ENCODE measurements around the gene TBC1D24.
A peak's percentile ranks its signal among the peaks of the same experiment; 100 is the strongest.
"Not testable (repeated sequence)": the region's sequence is repeated elsewhere in the genome, so short reads cannot be mapped to it uniquely, and the experiment has no call there.

Gene TBC1D24

GRCh38 chr16:2533912-2534311 lies 59.0 kb downstream of the TBC1D24 start:
- DNase-seq: no peak

- DNase-seq: not testable (repeated sequence)
Measured at GRCh38 chr16:2534335-2534734, 59.4 kb downstream of the TBC1D24 start.

GRCh38 chr16:2535625-2536013 lies 60.7 kb downstream of the TBC1D24 start:
- DNase-seq: no peak

DNA sequence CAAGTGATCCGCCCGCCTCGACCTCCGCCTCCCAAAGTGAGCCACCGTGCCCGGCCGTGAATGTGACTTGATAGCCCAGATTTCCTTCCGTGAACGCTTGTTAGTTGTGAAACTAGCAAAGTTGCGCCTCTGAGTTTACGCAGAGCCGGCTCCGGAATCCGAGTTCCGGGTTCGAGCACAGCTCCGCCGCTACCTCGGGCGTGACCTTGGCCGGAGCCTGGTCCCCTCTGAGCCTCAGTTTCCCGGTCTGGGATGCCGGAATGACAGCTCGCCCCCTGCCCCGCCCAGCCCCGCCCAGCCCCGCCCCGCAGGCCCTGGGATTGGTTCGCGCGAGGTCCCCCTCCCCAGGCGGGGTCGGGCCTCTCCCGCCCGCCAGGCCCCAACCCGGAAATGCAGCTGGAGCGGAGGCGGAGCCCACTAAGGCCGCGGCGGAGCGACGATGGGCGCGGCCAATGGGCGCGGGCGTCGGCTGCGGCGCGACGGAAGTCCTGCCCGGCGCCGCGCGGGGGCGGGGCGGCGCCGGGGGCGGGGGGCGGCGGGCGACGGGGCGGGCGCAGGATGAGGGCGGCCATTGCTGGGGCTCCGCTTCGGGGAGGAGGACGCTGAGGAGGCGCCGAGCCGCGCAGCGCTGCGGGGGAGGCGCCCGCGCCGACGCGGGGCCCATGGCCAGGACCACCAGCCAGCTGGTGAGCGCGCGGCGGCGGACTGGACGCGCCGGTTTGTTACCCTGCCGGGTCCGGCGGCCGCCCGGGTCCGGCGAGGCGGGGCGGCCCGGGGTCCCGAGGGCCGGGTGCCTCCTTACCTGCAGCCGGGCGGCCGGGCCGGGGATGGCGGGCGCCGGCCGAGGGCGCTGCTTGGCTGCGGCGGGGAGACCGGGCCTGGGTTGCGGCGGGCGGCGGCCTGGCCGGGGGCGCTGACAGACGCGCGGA lies 62.8 kb downstream of the TBC1D24 start, which contains the start of gene PDPK1:
Gene PDPK1, plus strand, starts transcription at position 571 of the 929 bp plus-strand sequence. Its CDS starts 92 bp downstream, at position 663.
- peak; percentile 74 for DNase-seq

DNA sequence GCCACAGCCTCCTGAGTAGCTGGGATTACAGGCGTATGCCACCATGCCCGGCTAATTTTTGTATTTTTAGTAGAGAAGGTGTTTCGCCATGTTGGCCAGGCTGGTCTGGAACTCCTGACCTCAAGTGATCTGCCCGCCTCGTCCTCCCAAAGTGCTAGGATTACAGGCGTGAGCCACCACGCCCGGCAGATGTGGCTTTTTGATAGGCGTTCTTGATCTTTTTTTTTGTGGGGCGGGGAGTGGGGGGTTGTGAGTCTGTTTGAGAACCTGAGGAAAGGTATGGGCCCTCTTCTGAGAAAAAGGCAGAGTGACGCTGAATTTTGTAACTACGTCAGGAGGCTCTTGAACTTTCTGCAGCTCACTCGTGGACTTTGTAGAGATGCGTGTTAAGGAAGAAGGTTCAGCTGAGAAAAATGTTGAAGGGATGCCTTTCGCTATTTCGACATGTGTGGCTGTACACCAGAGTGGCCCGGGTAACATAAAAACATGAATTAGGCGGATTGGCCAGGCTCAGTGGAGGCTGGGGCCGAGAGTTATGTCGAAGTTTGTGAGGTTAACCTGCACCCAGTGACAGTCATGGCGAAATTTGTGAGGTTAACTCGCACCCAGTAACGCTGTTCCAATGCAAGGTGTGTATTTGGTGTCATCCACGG lies 64.4 kb downstream of the TBC1D24 start:
- not testable (repeated sequence) for DNase-seq

DNA sequence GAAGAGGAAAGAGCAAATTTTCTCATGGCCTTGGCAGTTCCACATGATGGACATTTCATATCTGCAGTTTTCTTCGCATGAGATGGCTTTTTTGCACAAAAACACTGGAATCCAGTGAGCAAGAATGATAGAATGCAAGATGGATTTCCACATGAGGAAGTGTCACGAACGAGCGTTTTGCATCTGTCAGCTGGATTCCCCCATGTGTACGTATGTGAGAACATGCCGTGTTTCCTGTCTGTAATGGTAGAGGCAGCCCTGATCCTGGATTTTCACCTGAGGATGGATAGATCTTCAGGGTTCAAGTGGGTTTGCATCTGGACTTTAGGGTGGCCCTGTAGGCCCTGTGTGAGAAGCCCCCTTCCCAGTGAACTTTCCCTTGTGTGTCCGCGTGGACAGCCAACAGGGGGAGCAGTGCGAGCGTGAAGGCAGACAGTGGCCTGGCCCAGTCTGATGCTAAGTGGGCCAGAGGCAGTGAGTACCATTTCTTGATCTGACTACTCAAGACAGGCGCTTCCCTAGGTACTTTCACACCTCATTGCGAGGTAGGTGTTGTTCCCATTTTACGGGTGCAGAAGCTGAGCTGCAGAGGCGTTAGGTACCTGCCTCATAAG lies 65.0 kb downstream of the TBC1D24 start:
- not testable (repeated sequence) for DNase-seq

GRCh38 chr16:2540912-2541311 lies 66.0 kb downstream of the TBC1D24 start:
- DNase-seq: not testable (repeated sequence)

DNA sequence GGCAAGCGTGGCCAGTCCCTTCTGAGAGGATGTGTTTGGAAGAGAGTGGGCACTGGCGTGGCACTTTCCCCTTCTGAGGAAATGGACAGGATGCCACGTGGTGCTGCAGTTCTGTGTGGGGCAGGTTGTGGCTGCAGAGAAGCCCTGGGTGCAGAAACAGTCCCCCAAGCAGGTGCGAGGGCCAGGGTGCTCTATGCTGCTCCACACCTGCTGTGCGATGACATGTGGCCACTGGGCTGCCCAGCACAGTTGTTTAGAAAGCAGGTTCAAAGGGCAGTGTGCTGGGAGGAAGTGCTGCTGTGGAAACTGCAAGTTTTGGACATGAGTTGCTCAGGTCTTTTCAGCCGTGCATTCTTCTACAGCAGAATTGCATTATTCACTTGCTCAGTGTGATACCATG lies 66.5 kb downstream of the TBC1D24 start:
- not testable (repeated sequence) for DNase-seq

DNA sequence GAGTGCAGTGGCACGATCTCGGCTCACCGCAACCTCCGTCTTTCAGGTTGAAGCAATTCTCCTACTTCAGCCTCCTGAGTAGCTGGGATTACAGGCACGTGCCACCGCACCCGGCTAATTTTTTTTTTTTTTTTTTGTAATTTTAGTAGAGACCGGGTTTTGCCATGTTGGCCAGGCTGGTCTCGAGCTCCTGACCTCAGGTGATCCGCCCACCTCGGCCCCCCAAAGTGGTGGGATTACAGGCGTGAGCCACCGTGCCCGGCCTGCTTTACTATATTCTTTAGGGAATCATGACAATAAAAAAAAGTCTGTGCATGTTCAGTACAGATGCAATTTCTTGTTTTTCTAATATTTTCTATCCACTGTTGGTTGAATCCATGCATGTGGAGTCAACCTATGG lies 68.8 kb downstream of the TBC1D24 start:
- DNase-seq: not testable (repeated sequence)

DNA sequence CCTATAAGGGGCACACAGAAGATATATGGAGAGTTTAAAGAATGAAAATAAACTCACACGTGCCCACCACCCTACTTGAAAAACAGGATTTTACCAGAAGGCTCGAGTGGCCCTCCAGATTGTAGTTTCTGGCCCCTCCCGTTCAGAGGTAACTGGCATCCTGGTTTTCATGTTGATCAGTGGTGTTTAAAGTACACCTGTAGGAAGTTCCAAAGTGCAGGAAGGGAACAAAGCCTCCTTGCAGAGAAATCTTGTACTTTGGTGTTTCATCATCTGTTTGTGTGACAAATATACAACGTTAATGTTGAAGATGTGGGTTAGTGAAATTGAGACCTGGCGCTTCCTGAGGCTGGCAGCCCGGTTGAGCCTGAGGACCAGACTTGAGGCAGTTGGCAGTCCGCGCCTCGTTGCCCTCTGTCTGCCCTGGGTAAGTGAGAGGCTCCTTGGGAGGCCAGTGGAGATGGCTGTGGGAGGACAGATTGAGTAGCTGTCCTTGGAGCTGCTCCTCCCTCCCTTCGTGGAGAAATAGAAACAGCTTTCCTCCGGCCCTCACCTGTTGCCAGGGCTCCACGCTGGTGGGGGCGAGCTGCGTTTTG lies 75.5 kb downstream of the TBC1D24 start:
- DNase-seq: not testable (repeated sequence)

DNA sequence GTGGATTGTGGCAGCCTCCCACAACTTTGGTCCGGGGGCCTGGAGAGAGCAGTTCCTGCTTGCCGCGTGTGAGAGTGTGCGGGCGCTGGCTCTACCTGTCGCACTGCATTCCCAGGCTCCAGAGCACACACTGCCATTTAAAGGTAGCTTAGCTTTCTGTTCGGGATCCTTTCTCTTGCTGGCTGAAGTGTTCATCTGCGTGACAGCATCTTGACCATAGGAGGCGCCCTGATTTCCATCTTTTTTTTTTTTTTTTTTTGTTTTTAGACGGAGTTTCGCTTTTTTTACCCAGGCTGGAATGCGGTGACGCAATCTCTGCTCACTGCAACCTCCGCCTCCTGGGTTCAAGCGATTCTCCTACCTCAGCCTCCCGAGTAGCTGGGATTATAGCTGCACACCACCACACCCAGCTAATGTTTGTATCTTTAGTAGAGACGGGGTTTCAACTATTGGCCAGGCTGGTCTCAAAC lies 76.5 kb downstream of the TBC1D24 start:
- not testable (repeated sequence) for DNase-seq

DNA sequence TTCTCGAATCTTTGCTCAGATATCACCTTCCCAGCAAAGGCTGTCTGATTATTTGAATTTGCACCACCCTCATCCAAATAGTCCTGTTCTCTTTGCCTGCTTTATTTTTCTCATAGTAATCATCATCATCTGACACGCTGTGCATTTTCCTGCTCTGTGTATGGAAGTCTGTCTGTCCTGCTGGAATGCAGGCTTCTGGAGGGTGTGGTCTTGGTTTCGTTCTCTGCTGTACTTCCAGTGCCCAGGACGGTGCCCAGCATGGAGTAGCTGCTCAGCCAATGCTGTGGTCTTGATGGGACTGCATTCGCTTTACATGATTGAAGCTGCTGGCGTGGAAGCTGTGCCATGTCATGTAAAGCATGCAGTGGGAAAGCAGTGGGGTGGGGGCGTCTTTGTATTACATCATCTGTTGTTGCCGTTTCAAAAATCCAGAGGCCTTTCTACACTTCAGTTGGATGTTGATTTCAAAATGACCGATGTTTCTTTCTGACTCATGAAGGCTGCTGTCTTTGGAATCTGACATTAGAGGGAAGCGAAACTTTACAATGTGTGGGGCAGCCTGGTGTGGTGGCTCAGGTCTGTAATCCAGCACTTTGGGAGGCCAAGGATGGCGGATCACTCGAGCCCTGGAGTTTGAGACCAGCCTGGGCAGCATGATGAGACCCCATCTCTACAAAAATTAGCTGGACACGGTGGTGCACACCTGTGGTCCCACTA lies 79.9 kb downstream of the TBC1D24 start:
- not testable (repeated sequence) for DNase-seq
